HUDEP-2 (cell line): ENCODE results near the gene TMEM212.
"Not testable (repeated sequence)": the region's sequence is repeated elsewhere in the genome, so short reads cannot be mapped to it uniquely, and the experiment has no call there.

Source experiments
- DNase-seq, 76 experiments: peaks; one replicate each; lab custom pipeline; 2025; ENCODE audit not compliant: unreplicated experiment in 76 of 76; lab: John Stamatoyannopoulos, UW

The TMEM212 gene

GRCh38 chr3:171812811-171813210, 30.3 kb upstream of the TMEM212 start:
- DNase-seq, result no peak

- no peak for DNase-seq
Measured at GRCh38 chr3:171813278-171813896, 29.8 kb upstream of the TMEM212 start.

- DNase-seq, result peak in 70 of 76 experiments; percentile 5 to 84 (median 54)
Measured at GRCh38 chr3:171813897-171814460, 29.2 kb upstream of the TMEM212 start.

- not testable (repeated sequence) for DNase-seq
Measured at GRCh38 chr3:171814662-171815061, 28.5 kb upstream of the TMEM212 start.

- DNase-seq, result no peak
Measured at GRCh38 chr3:171815973-171816595, 27.1 kb upstream of the TMEM212 start.

- DNase-seq, result no peak
Measured at GRCh38 chr3:171817074-171817800, 25.9 kb upstream of the TMEM212 start.

- DNase-seq, result no peak
Measured at GRCh38 chr3:171821044-171821443, 22.1 kb upstream of the TMEM212 start.

- DNase-seq, result no peak
Measured at GRCh38 chr3:171821778-171822358, 21.3 kb upstream of the TMEM212 start.

GRCh38 chr3:171822431-171823106, 20.6 kb upstream of the TMEM212 start:
- DNase-seq, result no peak

GRCh38 chr3:171824116-171824515, 19.0 kb upstream of the TMEM212 start:
- DNase-seq, result peak in 26 of 76 experiments; percentile 4 to 43 (median 12)

- DNase-seq, result no peak
Measured at GRCh38 chr3:171824824-171825221, 18.3 kb upstream of the TMEM212 start.

- no peak for DNase-seq
Measured at GRCh38 chr3:171825222-171825828, 17.8 kb upstream of the TMEM212 start.

- DNase-seq, result no peak
Measured at GRCh38 chr3:171827385-171827784, 15.8 kb upstream of the TMEM212 start.

- no peak for DNase-seq
Measured at GRCh38 chr3:171827836-171828458, 15.2 kb upstream of the TMEM212 start.

- DNase-seq, result no peak
Measured at GRCh38 chr3:171828902-171829770, 14.0 kb upstream of the TMEM212 start.

GRCh38 chr3:171829841-171830517, 13.2 kb upstream of the TMEM212 start:
- peak in 51 of 76 experiments; percentile 1 to 59 (median 23) for DNase-seq

GRCh38 chr3:171830518-171830875, 12.7 kb upstream of the TMEM212 start:
- DNase-seq, result no peak

- DNase-seq, result no peak
Measured at GRCh38 chr3:171831936-171832335, 11.2 kb upstream of the TMEM212 start.
